AG09309 (cell line): ENCODE results near the gene BAG3.

Source experiments
- DNase-seq: peaks from one replicate; pipeline ENCODE4 v3.0.0-alpha.2; 2010; ENCODE audit warnings: low read depth
- H3K4me3 ChIP-seq: 2 replicates; pipeline ENCODE4 v1.5.1; 2011; ENCODE audit warnings: mild to moderate bottlenecking, low read depth, low read length, moderate library complexity; ENCODE audit not compliant: control insufficient read depth
- CTCF ChIP-seq: IDR thresholded peaks from 2 replicates; pipeline ENCODE4 v1.5.1; 2011; ENCODE audit warnings: mild to moderate bottlenecking, low read depth, low read length, inconsistent platforms; ENCODE audit not compliant: insufficient read depth, control insufficient read depth; ENCODE audit errors: missing control alignments

Gene BAG3

GRCh38 chr10:119688033-119688508 lies 36.9 kb downstream of the BAG3 start:
- TF ChIP-seq CTCF, result no peak
- H3K4me3 ChIP-seq, result no peak overlapping the region
- no peak for DNase-seq

DNA sequence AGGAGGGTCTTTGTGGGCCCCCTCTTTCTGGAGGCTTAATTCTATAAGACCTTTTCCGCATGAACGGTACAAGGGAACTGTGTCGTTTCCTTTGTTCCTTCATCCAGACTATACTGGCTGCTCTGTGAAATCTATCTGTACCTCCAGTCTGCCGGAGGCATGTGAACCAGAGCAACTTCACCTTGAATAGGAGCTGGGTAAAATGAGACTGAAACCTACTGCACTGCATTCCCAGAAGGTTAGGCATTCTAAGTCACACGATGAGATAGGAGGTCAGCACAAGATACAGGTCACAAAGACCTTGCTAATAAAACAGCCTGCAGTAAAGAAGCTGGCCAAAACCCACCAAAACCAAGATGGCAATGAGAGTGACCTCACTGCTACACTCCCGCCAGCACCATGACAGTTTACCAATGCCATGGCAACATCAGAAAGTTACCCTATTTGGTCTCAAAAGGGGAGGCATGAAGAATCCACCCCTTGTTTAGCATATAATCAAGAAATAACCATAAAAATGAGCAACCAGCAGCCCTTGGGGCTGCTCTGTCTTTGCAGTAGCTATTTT lies 37.9 kb downstream of the BAG3 start:
- TF ChIP-seq CTCF, result no peak
- DNase-seq, result no peak
- H3K4me3 ChIP-seq, result no peak overlapping the region

- DNase-seq, result no peak
- TF ChIP-seq CTCF, result no peak
- H3K4me3 ChIP-seq, result no peak overlapping the region
Observed at GRCh38 chr10:119691726-119692125, 40.5 kb downstream of the BAG3 start.

GRCh38 chr10:119693262-119693957 lies 42.2 kb downstream of the BAG3 start:
- no peak for TF ChIP-seq CTCF
- no peak for DNase-seq
- no peak overlapping the region for H3K4me3 ChIP-seq

DNA sequence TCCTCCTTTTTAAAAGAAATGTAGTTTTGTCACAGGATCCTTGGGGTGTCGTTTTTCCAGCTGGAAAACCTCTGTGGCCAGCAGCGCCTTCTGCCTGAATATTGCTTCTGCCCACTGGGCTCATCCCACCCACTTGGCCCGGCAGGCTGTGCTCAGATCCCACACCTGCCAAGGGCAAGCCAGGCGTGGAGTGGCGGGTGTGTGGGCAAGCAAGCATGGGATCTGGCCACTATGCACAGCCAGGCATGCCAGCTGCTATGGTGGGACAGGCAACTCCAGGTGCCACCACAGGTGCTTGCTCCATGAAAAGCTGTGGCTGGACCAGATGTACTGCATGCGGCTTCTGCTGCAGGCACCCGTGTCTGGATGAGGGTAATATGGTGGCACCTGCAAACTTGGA lies 43.4 kb downstream of the BAG3 start:
- no peak overlapping the region for H3K4me3 ChIP-seq
- DNase-seq, result no peak
- TF ChIP-seq CTCF, result no peak

GRCh38 chr10:119700321-119700954 lies 49.3 kb downstream of the BAG3 start:
- H3K4me3 ChIP-seq, result no peak overlapping the region
- no peak for DNase-seq
- no peak for TF ChIP-seq CTCF
